T-helper 2 cell treated with Interferon-gamma antibody and Interleukin-4, amounts not matched to agents 100 ng/mL and 5 ng/mL, for 36 hours (primary cell): ENCODE results near the gene XPO4. TPM values are rescaled to one million over a fixed set of nuclear protein-coding genes. Genes with fewer than 3 reads are reported as not detected.
"Not testable (repeated sequence)": the region's sequence is repeated elsewhere in the genome, so short reads cannot be mapped to it uniquely, and the experiment has no call there.

ENCODE experiments used
- intact Hi-C: fragments of 100-400 bp; cut with micrococcal nuclease; formaldehyde crosslinking; loops from one replicate; pipeline ENCODE4 v1.15.1; 2023
- total RNA-seq: library from RNA; stranded (reverse); gene quantifications from 2 replicates; pipeline ENCODE4 v1.2.3, GENCODE V29; 2022

Gene XPO4
- total RNA-seq, 1 donor from 2014 or later, result 21.4 TPM

- intact Hi-C loops, result no loop called here
These were observed 10.8 kb downstream of the XPO4 start for GRCh38 chr13:20891768-20892167.

GRCh38 chr13:20891034-20891433 is 11.5 kb downstream of the XPO4 start:
- intact Hi-C loops, result no loop called here

GRCh38 chr13:20890540-20890939 is 12.0 kb downstream of the XPO4 start:
- intact Hi-C loops, result not testable (repeated sequence)

- intact Hi-C loops, result no loop called here
These were observed 20.3 kb downstream of the XPO4 start for GRCh38 chr13:20882206-20882605.

GRCh38 chr13:20877902-20878301 is 24.6 kb downstream of the XPO4 start:
- intact Hi-C loops, result no loop called here

GRCh38 chr13:20876802-20877201 is 25.7 kb downstream of the XPO4 start:
- intact Hi-C loops, result not testable (repeated sequence)

GRCh38 chr13:20874439-20874838 is 28.1 kb downstream of the XPO4 start:
- intact Hi-C loops, result not testable (repeated sequence)

- intact Hi-C loops, result no loop called here
These were observed 29.2 kb downstream of the XPO4 start for GRCh38 chr13:20873348-20873747.

- intact Hi-C loops, result no loop called here
These were observed 31.7 kb downstream of the XPO4 start for GRCh38 chr13:20870829-20871228.

GRCh38 chr13:20869540-20869939 is 33.0 kb downstream of the XPO4 start:
- intact Hi-C loops, result no loop called here

GRCh38 chr13:20867408-20867807 is 35.1 kb downstream of the XPO4 start:
- intact Hi-C loops, result no loop called here

GRCh38 chr13:20861666-20862065 is 40.9 kb downstream of the XPO4 start:
- intact Hi-C loops, result not testable (repeated sequence)

GRCh38 chr13:20860844-20861243 is 41.7 kb downstream of the XPO4 start:
- intact Hi-C loops, result no loop called here

GRCh38 chr13:20856650-20857049 is 45.9 kb downstream of the XPO4 start:
- intact Hi-C loops, result no loop called here

GRCh38 chr13:20851844-20852402 is 50.6 kb downstream of the XPO4 start:
- intact Hi-C loops, result no loop called here

- intact Hi-C loops, result no loop called here
These were observed 53.6 kb downstream of the XPO4 start for GRCh38 chr13:20848944-20849343.

- intact Hi-C loops, result no loop called here
These were observed 54.3 kb downstream of the XPO4 start for GRCh38 chr13:20848203-20848602.

- intact Hi-C loops, result no loop called here
These were observed 55.2 kb downstream of the XPO4 start for GRCh38 chr13:20847296-20847695.

- intact Hi-C loops, result no loop called here
These were observed 59.4 kb downstream of the XPO4 start for GRCh38 chr13:20843166-20843565.

- intact Hi-C loops, result no loop called here
These were observed 62.0 kb downstream of the XPO4 start for GRCh38 chr13:20840568-20840967.

- intact Hi-C loops, result no loop called here
These were observed 68.5 kb downstream of the XPO4 start for GRCh38 chr13:20833900-20834679.

GRCh38 chr13:20832861-20833260 is 69.7 kb downstream of the XPO4 start:
- intact Hi-C loops, result no loop called here

GRCh38 chr13:20831933-20832332 is 70.6 kb downstream of the XPO4 start:
- intact Hi-C loops, result no loop called here
